Transverse colon (tissue), 4 donors: ENCODE data around the gene SLC16A3. TPM values are rescaled to one million over a fixed set of nuclear protein-coding genes. Genes with fewer than 3 reads are reported as not detected.
"Not testable (repeated sequence)": the region's sequence is repeated elsewhere in the genome, so short reads cannot be mapped to it uniquely, and the experiment has no call there.

Experiments
- DNase-seq: peaks from one replicate; pipeline ENCODE4 v3.0.0-alpha.2; 2019
- H3K27ac ChIP-seq, 4 donors: fragments of 200-600 bp; sonication (generic); 2 replicates each; pipeline ENCODE4 v1.5.1; 2016 to 2018; ENCODE audit warnings: inconsistent platforms in 4 of 4
- H3K27me3 ChIP-seq: fragments of 200-600 bp; sonication (generic); 2 replicates; pipeline ENCODE4 v1.5.1; 2017; ENCODE audit warnings: inconsistent platforms
- H3K36me3 ChIP-seq, 4 donors: fragments of 200-600 bp; sonication (generic); 2 replicates each; pipeline ENCODE4 v1.5.1; 2017 to 2019; ENCODE audit warnings: inconsistent platforms in 4 of 4
- H3K4me1 ChIP-seq, 4 donors: fragments of 200-600 bp; sonication (generic); 2 replicates each; pipeline ENCODE4 v1.5.1; 2017 to 2020; ENCODE audit warnings: inconsistent platforms in 4 of 4
- H3K4me3 ChIP-seq, 4 donors: fragments of 200-600 bp; sonication (generic); 1 replicate in 1 of 4; 2 replicates in 3 of 4; pipeline versions ENCODE4 v1.5.1 to v1.6.1; 2017 to 2019; ENCODE audit warnings: inconsistent platforms in 4 of 4
- H3K9me3 ChIP-seq, 2 donors: fragments of 200-600 bp; sonication (generic); 2 replicates each; pipeline ENCODE4 v1.5.1; 2017 to 2019; ENCODE audit warnings: inconsistent platforms in 2 of 2
- EP300 ChIP-seq: sonication (generic); formaldehyde crosslinking; IDR thresholded peaks from one replicate; pipeline ENCODE4 v1.6.1; 2017; ENCODE audit warnings: antibody characterized with exemption, low read depth
- POLR2A ChIP-seq: fragments of 450-650 bp; IDR thresholded peaks from one replicate; pipeline ENCODE4 v1.6.1; 2016; ENCODE audit warnings: antibody characterized with exemption, mild to moderate bottlenecking, moderate library complexity
- POLR2AphosphoS5 ChIP-seq, 3 donors: sonication (generic); formaldehyde crosslinking; IDR thresholded peaks; one replicate each; pipeline ENCODE4 v1.6.1; 2016; ENCODE audit warnings: antibody characterized with exemption in 3 of 3
- WGBS, 2 donors: methylation state at CpG; one replicate each; pipeline ENCODE4 v1.1.5; 2018; ENCODE audit warnings: low coverage in 1 of 2; 5-methylcytosine and 5-hydroxymethylcytosine counted together
- in situ Hi-C, 4 donors: fragments of 200-750 bp; cut with MboI; loops; one replicate each; pipeline versions ENCODE4 v1.15.0 to v1.15.1; 2017; ENCODE audit warnings: low sequenced_read_pairs in 3 of 4, low pct_ligation_motif_present in 1 of 4, low pct_unique_long_range_greater_than_20kb in 1 of 4
- intact Hi-C: fragments of 100-400 bp; cut with DNase I; formaldehyde crosslinking; loops from one replicate; pipeline ENCODE4 v1.15.1; 2023; ENCODE audit warnings: low total_unique reads
- total RNA-seq, 4 donors: library from RNA; depleted of rRNA; stranded (reverse); fragments of >200 nt; gene quantifications; one replicate each; pipeline ENCODE4 v1.1.0, GENCODE V29; 2016
- TF ChIP-seq, protein P1 (sequence below), 5 experiments: fragments of 200-600 bp in 3 of 5; fragments of 450-650 bp in 2 of 5; sonication (generic) in 3 of 5; IDR thresholded peaks; 1 replicate in 2 of 5; 2 replicates in 3 of 5; pipeline ENCODE4 v1.5.1; 2016 to 2017; ENCODE audit warnings: antibody characterized with exemption in 5 of 5, inconsistent platforms in 3 of 5, mild to moderate bottlenecking in 2 of 5, moderate library complexity in 1 of 5

The SLC16A3 gene
- total RNA-seq, 4 donors from 2014 or later, result 11.5 to 105 (median 48.9) TPM

DNA sequence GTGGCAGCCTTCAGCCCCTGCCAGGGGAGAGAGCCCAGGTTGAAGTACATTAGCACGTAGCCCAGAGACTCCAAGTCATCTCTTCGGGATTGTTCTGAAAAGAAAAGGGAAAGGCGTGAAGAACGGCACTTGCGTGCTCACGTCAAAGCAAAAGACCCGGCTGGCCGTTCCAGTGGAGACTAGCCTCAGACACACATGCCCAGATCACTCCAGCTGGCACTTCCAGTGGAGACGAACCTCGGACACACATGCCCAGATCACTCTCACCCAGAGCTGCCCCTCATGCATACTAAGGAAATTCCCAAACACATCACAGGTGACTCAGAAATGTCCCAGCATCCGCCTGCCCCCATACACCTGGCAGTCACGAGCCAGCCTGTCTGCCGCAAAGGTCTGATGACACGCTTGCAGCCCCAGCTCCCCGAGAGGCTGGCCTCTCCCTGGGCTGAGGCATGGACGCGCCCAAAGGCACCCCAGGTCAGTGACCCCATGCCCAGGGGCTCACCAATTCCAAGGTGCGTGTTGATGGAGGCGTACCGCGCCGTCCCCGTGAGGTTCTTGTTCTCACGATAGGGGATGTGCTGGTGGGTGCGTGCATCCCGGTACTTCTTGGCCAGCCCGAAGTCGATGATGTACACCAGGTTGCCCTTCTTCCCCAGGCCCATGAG lies 23.8 kb downstream of the SLC16A3 start:
- 97% methylated on average over 28 of the region's 28 CpGs; no CpG with 5 or more reads in 1 of the 2 donors for WGBS, 2 donors
- Histone ChIP-seq H3K4me3 (no peak overlapping the region), H3K4me1 (peaks cover 2 to 7% (median 3%) of the 10 kb centered on the region in 4 donors), H3K9me3 (no peaks in the 10 kb centered on the region), H3K27ac (no peak overlapping the region), H3K36me3 (peaks cover 0 to 72% (median 34%) of the 10 kb centered on the region in 4 donors), H3K27me3 (no peaks in the 10 kb centered on the region)
- DNase-seq, result no peak
- TF ChIP-seq EP300 (no peak), POLR2AphosphoS5 (IDR thresholded peaks at IDR 0.05) (no peak), POLR2A (no peak)
- TF ChIP-seq, protein P1, sequence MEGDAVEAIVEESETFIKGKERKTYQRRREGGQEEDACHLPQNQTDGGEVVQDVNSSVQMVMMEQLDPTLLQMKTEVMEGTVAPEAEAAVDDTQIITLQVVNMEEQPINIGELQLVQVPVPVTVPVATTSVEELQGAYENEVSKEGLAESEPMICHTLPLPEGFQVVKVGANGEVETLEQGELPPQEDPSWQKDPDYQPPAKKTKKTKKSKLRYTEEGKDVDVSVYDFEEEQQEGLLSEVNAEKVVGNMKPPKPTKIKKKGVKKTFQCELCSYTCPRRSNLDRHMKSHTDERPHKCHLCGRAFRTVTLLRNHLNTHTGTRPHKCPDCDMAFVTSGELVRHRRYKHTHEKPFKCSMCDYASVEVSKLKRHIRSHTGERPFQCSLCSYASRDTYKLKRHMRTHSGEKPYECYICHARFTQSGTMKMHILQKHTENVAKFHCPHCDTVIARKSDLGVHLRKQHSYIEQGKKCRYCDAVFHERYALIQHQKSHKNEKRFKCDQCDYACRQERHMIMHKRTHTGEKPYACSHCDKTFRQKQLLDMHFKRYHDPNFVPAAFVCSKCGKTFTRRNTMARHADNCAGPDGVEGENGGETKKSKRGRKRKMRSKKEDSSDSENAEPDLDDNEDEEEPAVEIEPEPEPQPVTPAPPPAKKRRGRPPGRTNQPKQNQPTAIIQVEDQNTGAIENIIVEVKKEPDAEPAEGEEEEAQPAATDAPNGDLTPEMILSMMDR (IDR thresholded peaks at IDR 0.05), result no peak
- intact Hi-C loops (no loop called here), in situ Hi-C loops (no loop called here)

- Histone ChIP-seq H3K4me1 (peaks cover 0 to 2% (median 0%) of the 10 kb centered on the region in 4 donors), H3K4me3 (no peak overlapping the region), H3K9me3 (no peaks in the 10 kb centered on the region), H3K27me3 (no peaks in the 10 kb centered on the region), H3K27ac (no peak overlapping the region), H3K36me3 (peaks cover 0 to 71% (median 32%) of the 10 kb centered on the region in 4 donors)
- in situ Hi-C loops (no loop called here), intact Hi-C loops (no loop called here)
- TF ChIP-seq, protein P1 (IDR thresholded peaks at IDR 0.05), result no peak
- no peak for TF ChIP-seq POLR2AphosphoS5 (IDR thresholded peaks at IDR 0.05)
- TF ChIP-seq POLR2A, result no peak
- TF ChIP-seq EP300, result no peak
- WGBS, 2 donors, result 80 to 92% methylated on average over 1 to 12 of the region's 12 CpGs
- DNase-seq, result no peak
These were observed 24.3 kb downstream of the SLC16A3 start for GRCh38 chr17:82253179-82253544.

- in situ Hi-C loops, DNase-seq, H3K4me3 ChIP-seq, H3K4me1 ChIP-seq, H3K27me3 ChIP-seq, H3K9me3 ChIP-seq, intact Hi-C loops, H3K27ac ChIP-seq: not testable (repeated sequence)
- 95% methylated on average over 25 of the region's 39 CpGs; no CpG with 5 or more reads in 1 of the 2 donors for WGBS, 2 donors
- H3K36me3 ChIP-seq, result peaks cover 0 to 61% (median 27%) of the 10 kb centered on the region in 4 donors
These were observed 25.3 kb downstream of the SLC16A3 start for GRCh38 chr17:82254096-82254495.

- DNase-seq, in situ Hi-C loops, H3K9me3 ChIP-seq, intact Hi-C loops, H3K4me1 ChIP-seq, H3K27ac ChIP-seq, H3K27me3 ChIP-seq, H3K4me3 ChIP-seq: not testable (repeated sequence)
- 95% methylated on average over 33 of the region's 33 CpGs; no CpG with 5 or more reads in 1 of the 2 donors for WGBS, 2 donors
- peaks cover 0 to 55% (median 24%) of the 10 kb centered on the region in 4 donors for H3K36me3 ChIP-seq
These were observed 25.9 kb downstream of the SLC16A3 start for GRCh38 chr17:82254746-82255145.

DNA sequence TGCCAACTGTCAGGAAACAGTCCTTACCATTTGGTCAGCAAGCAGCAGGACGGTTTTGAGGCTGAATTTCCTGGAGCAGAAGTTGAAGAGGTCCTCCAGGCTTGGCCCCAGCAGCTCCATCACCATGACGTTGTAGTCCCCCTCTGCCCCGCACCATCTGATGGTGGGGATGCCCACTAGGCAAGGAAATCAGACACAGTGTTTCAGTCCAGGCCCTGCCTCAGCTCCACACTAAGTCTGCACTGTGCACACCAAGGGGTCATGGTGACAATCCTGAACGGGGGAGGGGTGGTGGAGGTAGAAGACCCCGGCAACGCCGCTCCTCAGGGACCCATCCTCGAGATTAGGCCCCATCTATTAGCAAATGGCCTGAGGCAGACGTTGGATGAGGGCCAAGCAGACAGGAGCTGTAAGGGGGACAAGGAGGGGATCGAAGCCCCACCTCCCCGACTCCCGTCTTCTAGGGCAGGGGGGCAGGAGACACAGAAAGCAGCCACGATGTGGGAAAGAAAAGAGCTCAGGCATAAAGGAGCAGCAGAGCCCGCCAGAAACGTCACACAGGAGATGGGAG lies 26.6 kb downstream of the SLC16A3 start:
- TF ChIP-seq EP300 (no peak), POLR2A (no peak), POLR2AphosphoS5 (IDR thresholded peaks at IDR 0.05) (no peak)
- TF ChIP-seq, protein P1 (IDR thresholded peaks at IDR 0.05), result no peak
- no peaks in the 10 kb centered on the region for H3K27me3 ChIP-seq
- no peaks in the 10 kb centered on the region for H3K4me1 ChIP-seq
- H3K36me3 ChIP-seq, result peaks cover 0 to 48% (median 20%) of the 10 kb centered on the region in 4 donors
- no peaks in the 10 kb centered on the region for H3K9me3 ChIP-seq
- in situ Hi-C loops (no loop called here), intact Hi-C loops (no loop called here)
- H3K27ac ChIP-seq, result no peak overlapping the region
- DNase-seq, result no peak
- H3K4me3 ChIP-seq, result no peak overlapping the region
- 82 to 85% methylated on average over 11 to 15 of the region's 15 CpGs for WGBS, 2 donors
